Measurements from ENCODE around the gene UBE3A. TPM values are rescaled to one million over a fixed set of nuclear protein-coding genes. Genes with fewer than 3 reads are reported as not detected.

Gene UBE3A
- total RNA-seq, 1 donor: 91.2 TPM

DNA sequence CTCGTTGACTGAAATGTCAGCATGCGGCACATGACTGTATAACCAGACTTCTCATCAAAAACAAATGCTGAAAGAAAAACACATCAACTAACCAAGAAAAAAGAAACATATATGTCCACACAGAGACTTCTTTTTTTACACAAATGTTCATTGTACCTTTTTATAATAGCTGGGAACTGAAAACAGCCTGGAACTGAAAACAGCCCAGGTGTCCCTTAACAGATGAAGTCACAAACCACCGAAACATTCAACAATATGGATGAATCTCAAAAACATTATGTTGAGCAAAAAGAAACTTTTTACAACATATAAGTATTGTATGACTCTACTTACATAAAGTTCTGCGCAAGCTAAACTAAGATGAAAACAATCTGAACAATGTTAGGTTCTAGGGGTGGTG, 20.6 kb downstream of the UBE3A start:
- H4K20me1 ChIP-seq (ENCODE audit: insufficient read depth, low read length): peaks cover 74% of the 10 kb centered on the region
- no peak overlapping the region for H3K27ac ChIP-seq (ENCODE audit: low read depth, low read length)
- no peaks in the 10 kb centered on the region for H3K4me1 ChIP-seq (ENCODE audit: insufficient read depth, low read length)
- no peak overlapping the region for H3K4me2 ChIP-seq (ENCODE audit: insufficient read depth, low read length)
- H3K27me3 ChIP-seq (ENCODE audit: insufficient read depth, low read length): no peaks in the 10 kb centered on the region
- no peak overlapping the region for H2AFZ ChIP-seq (ENCODE audit: low read length)
- H3K9me3 ChIP-seq (ENCODE audit: low read depth, low read length): no peaks in the 10 kb centered on the region
- TF ChIP-seq, protein P1, sequence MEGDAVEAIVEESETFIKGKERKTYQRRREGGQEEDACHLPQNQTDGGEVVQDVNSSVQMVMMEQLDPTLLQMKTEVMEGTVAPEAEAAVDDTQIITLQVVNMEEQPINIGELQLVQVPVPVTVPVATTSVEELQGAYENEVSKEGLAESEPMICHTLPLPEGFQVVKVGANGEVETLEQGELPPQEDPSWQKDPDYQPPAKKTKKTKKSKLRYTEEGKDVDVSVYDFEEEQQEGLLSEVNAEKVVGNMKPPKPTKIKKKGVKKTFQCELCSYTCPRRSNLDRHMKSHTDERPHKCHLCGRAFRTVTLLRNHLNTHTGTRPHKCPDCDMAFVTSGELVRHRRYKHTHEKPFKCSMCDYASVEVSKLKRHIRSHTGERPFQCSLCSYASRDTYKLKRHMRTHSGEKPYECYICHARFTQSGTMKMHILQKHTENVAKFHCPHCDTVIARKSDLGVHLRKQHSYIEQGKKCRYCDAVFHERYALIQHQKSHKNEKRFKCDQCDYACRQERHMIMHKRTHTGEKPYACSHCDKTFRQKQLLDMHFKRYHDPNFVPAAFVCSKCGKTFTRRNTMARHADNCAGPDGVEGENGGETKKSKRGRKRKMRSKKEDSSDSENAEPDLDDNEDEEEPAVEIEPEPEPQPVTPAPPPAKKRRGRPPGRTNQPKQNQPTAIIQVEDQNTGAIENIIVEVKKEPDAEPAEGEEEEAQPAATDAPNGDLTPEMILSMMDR (IDR thresholded peaks at IDR 0.05; ENCODE audit: extremely low read depth, low read depth, low read length): no peak
- H3K4me3 ChIP-seq (ENCODE audit: insufficient read depth, low read length): no peak overlapping the region
- no peak for DNase-seq (ENCODE audit: insufficient read length, low spot score, missing footprints)
- H3K79me2 ChIP-seq (ENCODE audit: insufficient read depth, low read length): peaks cover 100% of the 10 kb centered on the region
- H3K36me3 ChIP-seq (ENCODE audit: insufficient read depth, low read length): no peaks in the 10 kb centered on the region

GRCh38 chr15:25417604-25418003, 21.2 kb downstream of the UBE3A start:
- no peaks in the 10 kb centered on the region for H3K36me3 ChIP-seq (ENCODE audit: insufficient read depth, low read length)
- TF ChIP-seq, protein P1 (IDR thresholded peaks at IDR 0.05; ENCODE audit: extremely low read depth, low read depth, low read length): no peak
- DNase-seq (ENCODE audit: insufficient read length, low spot score, missing footprints): no peak
- H3K4me2 ChIP-seq (ENCODE audit: insufficient read depth, low read length): no peak overlapping the region
- peaks cover 74% of the 10 kb centered on the region for H4K20me1 ChIP-seq (ENCODE audit: insufficient read depth, low read length)
- H2AFZ ChIP-seq (ENCODE audit: low read length): no peak overlapping the region
- peaks cover 100% of the 10 kb centered on the region for H3K79me2 ChIP-seq (ENCODE audit: insufficient read depth, low read length)
- H3K27ac ChIP-seq (ENCODE audit: low read depth, low read length): no peak overlapping the region
- H3K9me3 ChIP-seq (ENCODE audit: low read depth, low read length): no peaks in the 10 kb centered on the region
- no peak overlapping the region for H3K4me3 ChIP-seq (ENCODE audit: insufficient read depth, low read length)
- H3K4me1 ChIP-seq (ENCODE audit: insufficient read depth, low read length): no peaks in the 10 kb centered on the region
- no peaks in the 10 kb centered on the region for H3K27me3 ChIP-seq (ENCODE audit: insufficient read depth, low read length)

DNA sequence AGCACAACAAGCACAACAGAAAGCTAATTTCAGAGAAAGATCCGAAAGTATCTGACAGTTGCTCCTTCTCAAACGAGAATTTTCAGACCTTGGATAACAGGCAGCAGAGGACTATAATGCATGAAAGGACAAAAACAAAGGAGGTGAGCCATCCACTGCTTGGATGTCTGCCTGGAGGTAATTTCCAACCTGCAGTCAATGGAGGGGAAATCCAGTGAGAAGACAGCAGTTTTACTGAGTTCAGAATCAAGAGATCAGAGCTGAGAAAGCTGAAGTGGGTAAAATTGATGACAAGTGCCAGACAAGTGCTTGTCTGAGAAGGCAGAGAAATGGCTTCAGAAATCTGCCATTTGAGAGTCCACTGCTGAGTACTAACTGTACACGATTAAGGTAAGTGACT, 22.1 kb downstream of the UBE3A start:
- Histone ChIP-seq H3K4me2 (ENCODE audit: insufficient read depth, low read length) (no peak overlapping the region), H3K27me3 (ENCODE audit: insufficient read depth, low read length) (no peaks in the 10 kb centered on the region)

DNA sequence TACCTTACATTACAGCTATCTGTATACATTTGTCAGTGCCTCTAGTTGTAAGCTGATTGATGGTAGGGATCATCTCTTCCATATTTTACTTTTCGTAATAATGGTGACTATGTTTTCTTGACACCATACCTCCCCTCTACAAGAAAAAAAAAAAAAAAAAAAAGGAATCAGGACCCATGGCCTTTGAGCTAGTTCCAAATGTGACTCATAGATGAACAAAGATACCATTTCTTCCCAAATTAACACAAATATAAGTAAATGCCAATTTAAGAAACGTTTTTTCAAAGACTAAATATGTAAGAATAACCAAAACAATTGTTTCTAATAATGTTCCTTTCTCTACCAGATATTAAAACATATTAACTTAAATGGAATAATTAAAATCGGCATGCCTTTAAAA, 23.1 kb downstream of the UBE3A start:
- H3K27me3 ChIP-seq (ENCODE audit: insufficient read depth, low read length): no peaks in the 10 kb centered on the region
- no peaks in the 10 kb centered on the region for H3K9me3 ChIP-seq (ENCODE audit: low read depth, low read length)
- H3K4me1 ChIP-seq (ENCODE audit: insufficient read depth, low read length): peaks cover 3% of the 10 kb centered on the region
- no peak for DNase-seq (ENCODE audit: insufficient read length, low spot score, missing footprints)
- no peak overlapping the region for H3K4me3 ChIP-seq (ENCODE audit: insufficient read depth, low read length)
- H3K79me2 ChIP-seq (ENCODE audit: insufficient read depth, low read length): peaks cover 100% of the 10 kb centered on the region
- H3K4me2 ChIP-seq (ENCODE audit: insufficient read depth, low read length): no peak overlapping the region
- no peaks in the 10 kb centered on the region for H3K36me3 ChIP-seq (ENCODE audit: insufficient read depth, low read length)
- H3K27ac ChIP-seq (ENCODE audit: low read depth, low read length): no peak overlapping the region
- H2AFZ ChIP-seq (ENCODE audit: low read length): no peak overlapping the region
- peaks cover 68% of the 10 kb centered on the region for H4K20me1 ChIP-seq (ENCODE audit: insufficient read depth, low read length)
- TF ChIP-seq, protein P1 (IDR thresholded peaks at IDR 0.05; ENCODE audit: extremely low read depth, low read depth, low read length): no peak

More for the DNA sequence above, 22.1 kb downstream of the UBE3A start:
- no peaks in the 10 kb centered on the region for H3K4me1 ChIP-seq (ENCODE audit: insufficient read depth, low read length)
- H3K79me2 ChIP-seq (ENCODE audit: insufficient read depth, low read length): peaks cover 100% of the 10 kb centered on the region
- no peak overlapping the region for H2AFZ ChIP-seq (ENCODE audit: low read length)
- no peak overlapping the region for H3K4me3 ChIP-seq (ENCODE audit: insufficient read depth, low read length)
- TF ChIP-seq, protein P1 (IDR thresholded peaks at IDR 0.05; ENCODE audit: extremely low read depth, low read depth, low read length): no peak
- no peak overlapping the region for H3K27ac ChIP-seq (ENCODE audit: low read depth, low read length)
- H3K9me3 ChIP-seq (ENCODE audit: low read depth, low read length): no peaks in the 10 kb centered on the region
- H3K36me3 ChIP-seq (ENCODE audit: insufficient read depth, low read length): no peaks in the 10 kb centered on the region
- peaks cover 72% of the 10 kb centered on the region for H4K20me1 ChIP-seq (ENCODE audit: insufficient read depth, low read length)
- no peak for DNase-seq (ENCODE audit: insufficient read length, low spot score, missing footprints)

Measured in osteoblast (primary cell).